A549 (cell line): ENCODE data around the gene TRABD2B. TPM values are rescaled to one million over a fixed set of nuclear protein-coding genes. Genes with fewer than 3 reads are reported as not detected.
A peak's percentile ranks its signal among the peaks of the same experiment; 100 is the strongest.

Source experiments
- ATAC-seq, 2 experiments: fragments of 200-7000 bp in 1 of 2; fragments of >200 bp in 1 of 2; cut with Nextera tagmentation in 1 of 2; cut with Tn5 transposase in 1 of 2; 3 replicates each; pipeline versions ENCODE4 v1.8.0 to v1.9.1; 2018 to 2020; ENCODE audit warnings: mild to moderate bottlenecking in 1 of 2, moderate library complexity in 1 of 2
- CTCF ChIA-PET: fragments of 300-600 bp; sonication (Branson Sonifier 250); formaldehyde crosslinking; extraction: SDS; loops from one replicate; lab custom pipeline; 2021; ENCODE audit warnings: antibody characterized with exemption, inconsistent platforms; lab: Yijun Ruan, JAX
- POLR2A ChIA-PET: fragments of 350-600 bp; formaldehyde crosslinking; extraction: SDS; loops from one replicate; lab custom pipeline; 2021; ENCODE audit warnings: antibody characterized with exemption, inconsistent platforms; lab: Yijun Ruan, JAX
- DNase-seq, 2 experiments: peaks; one replicate each; pipeline versions ENCODE4 v3.0.0 to v3.0.0-alpha.2; 2011 to 2016; ENCODE audit warnings: low read depth in 1 of 2, low spot score in 1 of 2
- FAIRE-seq: peaks from 2 replicates; lab custom pipeline; 2011; peaks lifted over from hg19 to GRCh38; lab: Jason Lieb, UNC
- H3K27ac ChIP-seq, 2 experiments: fragments of >200 bp; sonication (Bioruptor Twin); formaldehyde crosslinking; 3 replicates each; pipeline ENCODE4 v1.5.1; 2016 to 2017
- H3K4me1 ChIP-seq: fragments of >200 bp; sonication (Bioruptor Twin); formaldehyde crosslinking; 3 replicates; pipeline ENCODE4 v1.6.1; 2016
- H3K4me2 ChIP-seq: fragments of >200 bp; sonication (Bioruptor Twin); formaldehyde crosslinking; 3 replicates; pipeline ENCODE4 v1.6.1; 2016
- H3K4me3 ChIP-seq: fragments of >200 bp; sonication (Bioruptor Twin); formaldehyde crosslinking; 3 replicates; pipeline ENCODE4 v1.5.1; 2016
- H3K9me3 ChIP-seq: fragments of >200 bp; sonication (Bioruptor Twin); formaldehyde crosslinking; 3 replicates; pipeline ENCODE4 v1.6.1; 2016
- FOSL2 ChIP-seq, 2 experiments: fragments of 450-650 bp in 1 of 2; fragments of >200 bp in 1 of 2; sonication (Bioruptor Twin) in 1 of 2; formaldehyde crosslinking; IDR thresholded peaks; 2 replicates each; pipeline versions ENCODE4 v1.5.0 to v1.6.1; 2016 to 2020; ENCODE audit warnings: mild to moderate bottlenecking in 1 of 2, moderate library complexity in 1 of 2
- GATA3 ChIP-seq: IDR thresholded peaks from 2 replicates; pipeline ENCODE4 v1.6.1; 2012; ENCODE audit warnings: borderline replicate concordance
- HEYL ChIP-seq: fragments of 250-450 bp; sonication (Bioruptor Pico); IDR thresholded peaks from 2 replicates; pipeline ENCODE4 v1.8.0; 2021; ENCODE audit warnings: mild to moderate bottlenecking, moderate library complexity
- HOXB13 ChIP-seq: fragments of 250-450 bp; sonication (Bioruptor Pico); IDR thresholded peaks from 2 replicates; pipeline ENCODE4 v1.5.0; 2020; ENCODE audit warnings: low read depth, mild to moderate bottlenecking, moderate library complexity
- JUNB ChIP-seq: fragments of >200 bp; sonication (Bioruptor Twin); formaldehyde crosslinking; IDR thresholded peaks from 2 replicates; pipeline ENCODE4 v1.6.1; 2016
- KDM1A ChIP-seq: fragments of 200-600 bp; sonication (generic); IDR thresholded peaks from 2 replicates; pipeline ENCODE4 v1.6.1; 2016; ENCODE audit warnings: low read depth, mild to moderate bottlenecking
- KDM5A ChIP-seq: fragments of 200-600 bp; sonication (generic); IDR thresholded peaks from 2 replicates; pipeline ENCODE4 v1.6.1; 2016; ENCODE audit warnings: antibody characterized with exemption, mild to moderate bottlenecking
- MAFK ChIP-seq: fragments of 450-650 bp; IDR thresholded peaks from 2 replicates; pipeline ENCODE4 v1.6.1; 2014; ENCODE audit not compliant: partially characterized antibody
- MAX ChIP-seq: IDR thresholded peaks from 2 replicates; pipeline ENCODE4 v1.6.1; 2012
- MYC ChIP-seq: IDR thresholded peaks from 2 replicates; pipeline ENCODE4 v1.6.1; 2012; ENCODE audit warnings: mild to moderate bottlenecking, inconsistent platforms, low read length, improper control_type of control experiment, borderline replicate concordance
- NFE2L2 ChIP-seq: fragments of 150-350 bp; conservative IDR thresholded peaks from 2 replicates; pipeline ENCODE4 v1.6.1; 2014; ENCODE audit warnings: low read length
- PBX3 ChIP-seq: IDR thresholded peaks from 2 replicates; pipeline ENCODE4 v1.6.1; 2012
- PHF8 ChIP-seq: fragments of 200-600 bp; sonication (generic); IDR thresholded peaks from 2 replicates; pipeline ENCODE4 v1.6.1; 2016; ENCODE audit warnings: low read depth, mild to moderate bottlenecking, antibody characterized with exemption, moderate library complexity, borderline replicate concordance
- RAD21 ChIP-seq, 2 experiments: fragments of >200 bp in 1 of 2; sonication (Bioruptor Twin) in 1 of 2; formaldehyde crosslinking in 1 of 2; IDR thresholded peaks in 1 of 2; conservative IDR thresholded peaks in 1 of 2; 2 replicates in 1 of 2; 3 replicates in 1 of 2; pipeline ENCODE4 v1.6.1; 2012 to 2018; ENCODE audit warnings: inconsistent platforms in 1 of 2
- RARB ChIP-seq: fragments of 250-450 bp; sonication (Bioruptor Pico); IDR thresholded peaks from 2 replicates; pipeline ENCODE4 v1.8.0; 2021; ENCODE audit warnings: mild to moderate bottlenecking, moderate library complexity
- TFCP2L1 ChIP-seq: fragments of 250-450 bp; sonication (Bioruptor Pico); IDR thresholded peaks from 2 replicates; pipeline ENCODE4 v1.5.0; 2021; ENCODE audit warnings: mild to moderate bottlenecking
- ZFP36 ChIP-seq: fragments of 450-650 bp; IDR thresholded peaks from 2 replicates; pipeline ENCODE4 v1.6.1; 2014; ENCODE audit warnings: borderline replicate concordance; ENCODE audit not compliant: partially characterized antibody
- ZSCAN20 ChIP-seq: fragments of 250-450 bp; sonication (Bioruptor Pico); IDR thresholded peaks from 2 replicates; pipeline ENCODE4 v1.8.0; 2022; ENCODE audit warnings: mild to moderate bottlenecking, moderate library complexity
- WGBS: methylation state at CpG from one replicate; pipeline ENCODE4 v1.1.6; 2017; ENCODE audit errors: missing lambda C conversion rate; 5-methylcytosine and 5-hydroxymethylcytosine counted together
- polyA plus RNA-seq, 4 experiments: library from polyadenylated mRNA; depleted of rRNA in 3 of 4; stranded (reverse); fragments of >200 nt; fragmentation: RNase III in 1 of 4; extraction: RNeasy Plus Mini Kit Qiagen cat#74134 plus additional on column Dnase treatment in 1 of 4; gene quantifications; 2 replicates in 3 of 4; 3 replicates in 1 of 4; pipeline ENCODE4 v1.2.3, GENCODE V29; 2011 to 2017
- TF ChIP-seq, protein P1 (sequence below): fragments of 200-600 bp; sonication (generic); IDR thresholded peaks from 2 replicates; pipeline ENCODE4 v1.6.1; 2016; ENCODE audit warnings: antibody characterized with exemption, mild to moderate bottlenecking, moderate library complexity

TRABD2B gene
- polyA plus RNA-seq, 2 of the 4 experiments (the other 2 are of a cell fraction): 0.04 to 0.21 TPM

GRCh38 chr1:47758341-47759250, 238.6 kb downstream of the TRABD2B start:
- POLR2A ChIA-PET: no interaction called here
- Histone ChIP-seq H3K4me1 (no peaks in the 10 kb centered on the region), H3K4me3 (no peak overlapping the region), H3K9me3 (no peaks in the 10 kb centered on the region), H3K27ac (no peak overlapping the region), H3K4me2 (no peak overlapping the region)
- ATAC-seq: no peak
- TF ChIP-seq KDM1A: no peak
- TF ChIP-seq FOSL2 (IDR thresholded peaks at IDR 0.05): no peak
- no peak for TF ChIP-seq FOSL2 (CRISPR knock-in tag; IDR thresholded peaks at IDR 0.05)
- TF ChIP-seq NFE2L2: no peak
- no peak for TF ChIP-seq PBX3
- TF ChIP-seq, protein P1, sequence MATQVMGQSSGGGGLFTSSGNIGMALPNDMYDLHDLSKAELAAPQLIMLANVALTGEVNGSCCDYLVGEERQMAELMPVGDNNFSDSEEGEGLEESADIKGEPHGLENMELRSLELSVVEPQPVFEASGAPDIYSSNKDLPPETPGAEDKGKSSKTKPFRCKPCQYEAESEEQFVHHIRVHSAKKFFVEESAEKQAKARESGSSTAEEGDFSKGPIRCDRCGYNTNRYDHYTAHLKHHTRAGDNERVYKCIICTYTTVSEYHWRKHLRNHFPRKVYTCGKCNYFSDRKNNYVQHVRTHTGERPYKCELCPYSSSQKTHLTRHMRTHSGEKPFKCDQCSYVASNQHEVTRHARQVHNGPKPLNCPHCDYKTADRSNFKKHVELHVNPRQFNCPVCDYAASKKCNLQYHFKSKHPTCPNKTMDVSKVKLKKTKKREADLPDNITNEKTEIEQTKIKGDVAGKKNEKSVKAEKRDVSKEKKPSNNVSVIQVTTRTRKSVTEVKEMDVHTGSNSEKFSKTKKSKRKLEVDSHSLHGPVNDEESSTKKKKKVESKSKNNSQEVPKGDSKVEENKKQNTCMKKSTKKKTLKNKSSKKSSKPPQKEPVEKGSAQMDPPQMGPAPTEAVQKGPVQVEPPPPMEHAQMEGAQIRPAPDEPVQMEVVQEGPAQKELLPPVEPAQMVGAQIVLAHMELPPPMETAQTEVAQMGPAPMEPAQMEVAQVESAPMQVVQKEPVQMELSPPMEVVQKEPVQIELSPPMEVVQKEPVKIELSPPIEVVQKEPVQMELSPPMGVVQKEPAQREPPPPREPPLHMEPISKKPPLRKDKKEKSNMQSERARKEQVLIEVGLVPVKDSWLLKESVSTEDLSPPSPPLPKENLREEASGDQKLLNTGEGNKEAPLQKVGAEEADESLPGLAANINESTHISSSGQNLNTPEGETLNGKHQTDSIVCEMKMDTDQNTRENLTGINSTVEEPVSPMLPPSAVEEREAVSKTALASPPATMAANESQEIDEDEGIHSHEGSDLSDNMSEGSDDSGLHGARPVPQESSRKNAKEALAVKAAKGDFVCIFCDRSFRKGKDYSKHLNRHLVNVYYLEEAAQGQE: no peak
- TF ChIP-seq RARB (CRISPR knock-in tag): no peak
- no peak for TF ChIP-seq JUNB
- no peak for FAIRE-seq
- peak in 1 of 2 experiments; percentile 2 for DNase-seq
- CTCF ChIA-PET: interaction anchor here (1.0 to 4.7 kb wide), 2 partner anchors 11 to 20 kb away, joined by 6 to 19 read pairs; no protein-coding TSS in a partner anchor
- 72% methylated on average over 11 of the region's 20 CpGs for WGBS

- Histone ChIP-seq H3K4me3 (no peak overlapping the region), H3K4me1 (no peaks in the 10 kb centered on the region), H3K4me2 (no peak overlapping the region), H3K9me3 (no peaks in the 10 kb centered on the region), H3K27ac (no peak overlapping the region)
- ChIA-PET POLR2A (no interaction called here), CTCF (interaction anchor here (1.0 to 4.7 kb wide), 3 partner anchors 10 to 37 kb away, joined by 6 to 19 read pairs (median 7); no protein-coding TSS in a partner anchor)
- no peak for DNase-seq
- ATAC-seq: no peak
- 65% methylated on average over 7 of the region's 7 CpGs for WGBS
- no peak for FAIRE-seq
- TF ChIP-seq HOXB13 (CRISPR knock-in tag): no peak
- TF ChIP-seq MAX: no peak
- TF ChIP-seq FOSL2 (IDR thresholded peaks at IDR 0.05): no peak
- TF ChIP-seq FOSL2 (CRISPR knock-in tag; IDR thresholded peaks at IDR 0.05): no peak
- no peak for TF ChIP-seq ZSCAN20 (CRISPR knock-in tag)
- TF ChIP-seq RAD21 (conservative IDR thresholded peaks at IDR 0.05 in 1 of 2, IDR thresholded peaks at IDR 0.05 in 1 of 2): no peak
- TF ChIP-seq TFCP2L1 (CRISPR knock-in tag): no peak
- no peak for TF ChIP-seq NFE2L2
- no peak for TF ChIP-seq KDM5A
- no peak for TF ChIP-seq HEYL (CRISPR knock-in tag)
- TF ChIP-seq PHF8: no peak
- TF ChIP-seq GATA3: no peak
- no peak for TF ChIP-seq MAFK
- no peak for TF ChIP-seq MYC
- no peak for TF ChIP-seq ZFP36
These were observed 239.8 kb downstream of the TRABD2B start for GRCh38 chr1:47757226-47757975.
